Measurements from ENCODE around the gene PPFIA4.

PPFIA4 gene

GRCh38 chr1:203090421-203091198 is 64.3 kb downstream of the PPFIA4 start:
- Mint-ChIP-seq H3K27ac (no peak overlapping the region), H3K4me1 (no peaks in the 10 kb centered on the region), H3K27me3 (peaks cover 32% of the 10 kb centered on the region), H3K9me3 (peaks cover 16 to 22% of the 10 kb centered on the region in 2 donors), H3K4me3 (no peak overlapping the region)
- no peak for DNase-seq
- no peak for ATAC-seq

DNA sequence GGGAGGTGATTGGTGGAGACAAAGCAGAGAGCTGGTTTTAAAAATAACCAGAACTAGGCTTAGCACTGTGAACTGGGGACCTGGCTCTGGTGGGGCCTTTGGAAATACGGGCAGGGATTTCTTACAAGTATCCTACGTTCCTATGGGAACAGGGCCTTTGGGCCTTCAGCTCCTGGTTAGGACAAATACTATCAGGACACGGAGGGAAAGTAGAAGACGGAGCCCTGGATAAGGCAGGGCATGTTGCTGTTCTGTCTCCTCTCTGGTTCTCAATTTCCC is 64.8 kb downstream of the PPFIA4 start:
- Mint-ChIP-seq H3K27me3 (peaks cover 33% of the 10 kb centered on the region), H3K4me1 (no peaks in the 10 kb centered on the region), H3K9me3 (peaks cover 20 to 25% of the 10 kb centered on the region in 2 donors), H3K27ac (no peak overlapping the region), H3K4me3 (no peak overlapping the region)
- DNase-seq (no peak), ATAC-seq (no peak)

DNA sequence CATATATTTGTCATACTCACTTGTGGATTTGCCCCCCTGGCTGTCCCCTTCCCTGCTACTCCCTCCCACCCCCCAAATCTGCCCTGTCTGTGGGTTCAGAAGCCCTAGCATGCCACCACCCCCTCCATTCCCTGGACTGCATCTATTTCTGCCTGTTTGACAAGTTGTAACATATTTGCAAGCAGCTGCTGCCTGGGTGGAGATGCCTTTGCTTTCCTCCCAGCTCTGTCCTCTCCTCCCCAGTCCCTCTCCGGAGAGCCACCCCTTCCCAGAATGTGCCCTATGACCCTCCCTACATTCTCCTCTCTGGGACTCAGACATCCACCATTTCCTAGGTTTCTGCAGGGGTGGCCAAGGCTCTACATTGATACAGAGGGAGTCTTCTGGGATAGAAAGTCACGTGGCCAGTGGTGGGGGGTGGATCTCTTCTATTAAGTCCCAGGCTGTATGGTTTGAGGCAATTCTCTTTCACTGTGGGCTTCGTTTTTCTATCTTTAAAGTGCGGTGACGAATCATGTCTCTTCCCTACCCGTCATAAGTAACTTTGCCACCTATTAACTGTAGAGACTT is 65.6 kb downstream of the PPFIA4 start:
- ATAC-seq (no peak), DNase-seq (no peak)
- H3K27me3 Mint-ChIP-seq = peaks cover 33% of the 10 kb centered on the region
- no peak overlapping the region for H3K27ac Mint-ChIP-seq
- peaks cover 23 to 27% of the 10 kb centered on the region in 2 donors for H3K9me3 Mint-ChIP-seq
- H3K4me1 Mint-ChIP-seq = no peaks in the 10 kb centered on the region
- H3K4me3 Mint-ChIP-seq = no peak overlapping the region

DNA sequence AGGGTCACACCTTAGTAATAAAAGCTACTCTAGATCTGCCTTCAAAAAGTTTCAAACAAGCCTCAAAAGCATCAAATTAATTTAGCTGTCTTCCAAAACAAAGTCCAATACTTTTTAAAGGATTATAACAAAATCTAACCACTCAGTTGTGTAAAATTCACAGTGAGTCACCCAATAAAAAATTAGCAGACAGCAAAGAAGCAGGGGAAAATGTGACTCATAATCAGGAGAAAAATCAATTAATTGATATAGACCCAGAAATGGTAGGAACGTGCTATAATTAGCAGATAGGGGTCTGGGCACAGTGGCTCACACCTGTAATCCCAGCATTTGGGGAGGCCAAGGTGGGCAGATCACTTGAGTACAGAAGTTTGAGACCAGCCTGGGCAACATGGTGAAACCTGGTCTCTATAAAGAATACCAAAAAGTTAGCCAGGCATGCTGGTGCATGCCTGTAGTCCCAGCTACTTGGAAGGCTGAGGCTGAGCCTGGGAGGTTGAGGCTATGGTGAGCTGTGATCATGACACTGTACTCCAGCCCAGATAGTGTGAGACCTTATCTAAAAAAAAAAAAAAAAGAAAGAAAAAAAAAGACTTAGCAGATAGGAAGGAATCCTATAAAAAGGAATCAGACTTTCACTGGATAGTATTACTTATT is 67.6 kb downstream of the PPFIA4 start:
- H3K4me3 Mint-ChIP-seq = no peak overlapping the region
- peaks cover 30 to 31% of the 10 kb centered on the region in 2 donors for H3K9me3 Mint-ChIP-seq
- no peak for ATAC-seq
- DNase-seq = no peak
- no peaks in the 10 kb centered on the region for H3K4me1 Mint-ChIP-seq
- H3K27ac Mint-ChIP-seq = no peak overlapping the region
- H3K27me3 Mint-ChIP-seq = peaks cover 33% of the 10 kb centered on the region

DNA sequence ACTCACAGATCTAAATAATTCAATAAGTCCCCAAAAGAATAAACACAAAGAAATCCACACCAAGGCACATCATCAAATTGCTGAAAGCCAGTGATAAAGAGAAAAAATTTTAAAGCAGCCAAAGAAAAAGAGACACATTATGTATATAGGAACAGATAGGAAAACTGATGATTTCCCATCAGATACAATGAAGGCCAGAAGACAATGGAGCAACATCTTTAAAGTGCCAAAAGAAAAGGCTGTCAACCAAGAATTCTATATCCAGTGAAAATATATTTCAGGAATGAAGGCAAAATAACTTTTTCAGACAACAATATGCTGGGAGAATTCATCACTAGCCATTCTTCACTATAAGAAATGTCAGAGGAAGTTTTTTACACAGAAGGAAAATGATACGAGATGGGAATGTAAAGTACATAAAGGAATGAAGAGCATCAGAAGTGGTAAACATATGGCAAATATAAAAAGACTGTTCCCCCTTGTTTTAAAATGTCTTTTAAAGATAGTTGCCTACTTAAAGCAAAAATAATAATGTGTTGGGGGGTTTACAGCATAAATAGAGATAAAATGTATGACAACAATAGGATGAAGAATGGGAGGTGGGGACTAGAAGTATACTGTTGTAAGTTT is 68.9 kb downstream of the PPFIA4 start:
- no peaks in the 10 kb centered on the region for H3K4me1 Mint-ChIP-seq
- no peak for DNase-seq
- peaks cover 39% of the 10 kb centered on the region for H3K27me3 Mint-ChIP-seq
- H3K4me3 Mint-ChIP-seq = no peak overlapping the region
- no peak for ATAC-seq
- no peak overlapping the region for H3K27ac Mint-ChIP-seq
- peaks cover 30 to 31% of the 10 kb centered on the region in 2 donors for H3K9me3 Mint-ChIP-seq

DNA sequence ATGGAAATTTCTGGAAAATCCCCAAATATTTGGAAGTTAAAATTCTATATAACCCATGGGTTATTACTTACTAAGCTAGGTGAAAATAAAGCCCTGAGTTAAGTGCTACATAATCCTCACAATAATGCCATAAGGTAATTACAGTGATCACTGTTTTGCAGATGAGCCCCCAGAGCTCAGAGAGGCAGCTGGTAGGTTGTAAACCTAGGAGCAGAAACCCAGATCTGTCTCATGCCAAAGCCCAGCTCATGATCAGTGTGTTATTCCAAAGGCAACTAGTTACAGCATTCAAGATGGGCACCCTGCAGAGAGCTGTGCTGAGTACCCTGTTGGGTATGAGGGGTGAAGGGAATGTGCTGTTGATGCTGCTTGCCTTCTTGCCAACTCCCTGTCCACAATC is 70.3 kb downstream of the PPFIA4 start:
- no peak for ATAC-seq
- H3K27ac Mint-ChIP-seq = no peak overlapping the region
- H3K27me3 Mint-ChIP-seq = peaks cover 38% of the 10 kb centered on the region
- H3K9me3 Mint-ChIP-seq = peaks cover 30 to 31% of the 10 kb centered on the region in 2 donors
- DNase-seq = no peak
- H3K4me1 Mint-ChIP-seq = no peaks in the 10 kb centered on the region
- H3K4me3 Mint-ChIP-seq = no peak overlapping the region

GRCh38 chr1:203097001-203097400 is 70.7 kb downstream of the PPFIA4 start:
- Mint-ChIP-seq H3K9me3 (peaks cover 30 to 31% of the 10 kb centered on the region in 2 donors), H3K4me3 (no peak overlapping the region), H3K4me1 (no peaks in the 10 kb centered on the region), H3K27ac (no peak overlapping the region), H3K27me3 (peaks cover 34% of the 10 kb centered on the region)
- DNase-seq (no peak), ATAC-seq (no peak)

DNA sequence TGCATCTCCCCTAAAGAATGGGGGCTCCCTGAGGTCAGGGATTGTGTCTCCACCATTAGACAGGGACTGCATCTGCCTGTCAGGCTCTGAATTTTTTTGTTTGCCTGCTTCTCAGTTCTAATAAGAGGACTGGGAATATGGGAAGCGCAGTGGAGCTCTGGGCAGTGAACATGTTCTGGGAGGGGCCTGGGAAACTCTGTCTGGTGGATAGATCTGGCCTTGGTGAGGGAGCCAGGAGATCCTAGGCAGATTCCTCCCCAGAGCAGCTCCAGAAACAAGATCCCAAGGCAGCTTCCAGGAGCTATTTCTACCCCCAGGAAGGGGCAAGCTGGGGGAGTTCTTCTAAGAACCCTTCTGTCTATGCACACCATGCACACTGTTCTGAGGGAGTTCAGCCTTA is 72.2 kb downstream of the PPFIA4 start:
- no peak overlapping the region for H3K27ac Mint-ChIP-seq
- H3K4me3 Mint-ChIP-seq = no peak overlapping the region
- DNase-seq = no peak

DNA sequence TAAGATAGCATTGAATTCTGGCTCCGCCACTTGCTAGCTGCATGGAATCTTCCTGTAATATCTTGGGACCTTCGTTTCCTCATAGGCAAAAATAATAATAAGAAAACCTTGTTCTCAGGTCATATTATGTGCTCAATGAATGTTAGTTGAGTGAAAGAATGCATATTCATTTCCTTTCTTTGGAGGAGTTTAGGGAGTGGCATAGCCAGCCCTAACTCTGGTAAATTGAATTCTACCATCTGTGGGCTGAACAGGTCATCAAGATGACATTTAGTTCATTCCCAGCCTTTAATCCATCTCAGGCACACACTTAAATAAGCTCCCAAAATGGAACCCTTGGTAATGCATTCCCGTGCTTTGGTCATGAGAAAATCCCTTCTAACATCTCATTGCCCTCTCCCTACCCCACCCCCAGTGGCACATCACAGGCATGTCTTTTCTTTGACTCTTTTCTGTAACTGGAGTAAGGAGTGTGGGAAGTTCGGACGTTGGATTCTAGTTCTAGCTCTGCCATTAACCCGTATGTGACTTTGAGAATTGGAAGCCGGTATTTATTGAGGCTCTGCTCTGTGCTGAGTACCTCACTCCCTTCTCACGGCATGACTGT is 72.7 kb downstream of the PPFIA4 start:
- DNase-seq (no peak), ATAC-seq (no peak)
- Mint-ChIP-seq H3K27ac (no peak overlapping the region), H3K4me3 (no peak overlapping the region), H3K4me1 (no peaks in the 10 kb centered on the region), H3K9me3 (peaks cover 23 to 30% of the 10 kb centered on the region in 2 donors), H3K27me3 (peaks cover 32% of the 10 kb centered on the region)

More for the DNA sequence above, 72.2 kb downstream of the PPFIA4 start:
- no peaks in the 10 kb centered on the region for H3K4me1 Mint-ChIP-seq
- ATAC-seq = no peak
- peaks cover 29% of the 10 kb centered on the region for H3K27me3 Mint-ChIP-seq
- H3K9me3 Mint-ChIP-seq = peaks cover 23 to 30% of the 10 kb centered on the region in 2 donors

GRCh38 chr1:203099805-203100515 is 73.7 kb downstream of the PPFIA4 start:
- no peak overlapping the region for H3K27ac Mint-ChIP-seq
- peaks cover 15 to 20% of the 10 kb centered on the region in 2 donors for H3K9me3 Mint-ChIP-seq
- ATAC-seq (no peak), DNase-seq (no peak)
- H3K27me3 Mint-ChIP-seq = peaks cover 30% of the 10 kb centered on the region
- H3K4me3 Mint-ChIP-seq = no peak overlapping the region
- no peaks in the 10 kb centered on the region for H3K4me1 Mint-ChIP-seq

GRCh38 chr1:203100516-203100869 is 74.2 kb downstream of the PPFIA4 start:
- Mint-ChIP-seq H3K27ac (no peak overlapping the region), H3K9me3 (peaks cover 10 to 15% of the 10 kb centered on the region in 2 donors), H3K27me3 (peaks cover 30% of the 10 kb centered on the region), H3K4me1 (no peaks in the 10 kb centered on the region), H3K4me3 (no peak overlapping the region)
- no peak for DNase-seq
- no peak for ATAC-seq

GRCh38 chr1:203101813-203102634 is 75.7 kb downstream of the PPFIA4 start:
- Mint-ChIP-seq H3K9me3 (peaks cover 2 to 5% of the 10 kb centered on the region in 2 donors), H3K4me3 (no peak overlapping the region), H3K4me1 (no peaks in the 10 kb centered on the region), H3K27ac (no peak overlapping the region), H3K27me3 (peaks cover 37% of the 10 kb centered on the region)
- ATAC-seq = no peak
- no peak for DNase-seq

- no peak for ATAC-seq
- Mint-ChIP-seq H3K4me3 (no peak overlapping the region), H3K9me3 (no peaks in the 10 kb centered on the region), H3K4me1 (no peaks in the 10 kb centered on the region), H3K27me3 (peaks cover 49% of the 10 kb centered on the region), H3K27ac (no peak overlapping the region)
- DNase-seq = no peak
These were observed 76.9 kb downstream of the PPFIA4 start for GRCh38 chr1:203103216-203103615.

- Mint-ChIP-seq H3K27me3 (peaks cover 56% of the 10 kb centered on the region), H3K4me1 (no peaks in the 10 kb centered on the region), H3K9me3 (no peaks in the 10 kb centered on the region), H3K27ac (no peak overlapping the region), H3K4me3 (no peak overlapping the region)
- no peak for DNase-seq
- ATAC-seq = no peak
These were observed 77.7 kb downstream of the PPFIA4 start for GRCh38 chr1:203103829-203104495.

Measured in stimulated activated naive CD8-positive, alpha-beta T cell treated with anti-CD3 and anti-CD28 coated beads, Interleukin-15, amount 100 ng/mL, for 72 hours (primary cell).